ENCODE results near the gene ZNF805. TPM values are rescaled to one million over a fixed set of nuclear protein-coding genes. Genes with fewer than 3 reads are reported as not detected.
A peak's percentile ranks its signal among the peaks of the same experiment; 100 is the strongest.

ZNF805 gene
- total RNA-seq, 1 donor from 2014 or later: 7.8 TPM

DNA sequence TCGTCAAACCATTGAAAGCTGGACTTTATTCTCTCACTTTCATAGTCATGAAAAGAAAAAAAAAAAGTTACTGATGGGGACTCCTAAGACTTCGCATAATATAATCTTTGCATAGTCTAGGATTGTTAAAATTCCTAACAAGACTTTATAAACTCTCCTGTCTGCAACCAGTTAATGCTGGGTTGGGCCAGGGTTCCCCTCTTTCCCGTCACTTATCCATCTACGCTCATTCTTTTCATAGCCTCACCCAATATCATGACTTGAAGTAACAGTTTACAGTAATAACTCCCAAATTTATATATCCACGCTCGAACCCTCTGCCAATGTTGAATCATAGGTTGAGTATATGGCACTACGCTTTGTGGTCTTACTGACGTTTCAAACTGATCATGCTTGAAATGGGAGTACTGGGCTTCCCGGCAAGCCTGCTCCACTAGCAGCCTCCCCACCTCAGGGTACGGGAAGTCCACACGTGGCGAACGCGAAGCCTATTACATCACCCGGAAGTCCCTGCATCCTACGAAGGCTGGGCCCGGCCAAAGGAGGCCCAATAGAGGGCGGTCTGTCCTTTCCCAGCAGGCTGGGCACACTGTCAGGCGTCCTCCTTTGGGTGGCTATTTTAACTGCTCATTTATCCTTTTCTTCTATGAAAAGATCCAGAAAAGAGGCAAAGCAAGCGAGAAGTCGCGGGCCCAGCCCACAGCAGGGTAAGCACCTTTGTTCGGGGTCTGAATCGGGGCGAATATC, 39.2 kb downstream of the ZNF805 start:
- peak; percentile 74 for DNase-seq (ENCODE audit: low read depth)
- peak overlapping the region; percentile 99 for H3K4me3 ChIP-seq (ENCODE audit: low read depth, low read length)
- TF ChIP-seq CTCF (conservative IDR thresholded peaks at IDR 0.05; ENCODE audit: low read depth, low read length): peak; percentile 48

DNA sequence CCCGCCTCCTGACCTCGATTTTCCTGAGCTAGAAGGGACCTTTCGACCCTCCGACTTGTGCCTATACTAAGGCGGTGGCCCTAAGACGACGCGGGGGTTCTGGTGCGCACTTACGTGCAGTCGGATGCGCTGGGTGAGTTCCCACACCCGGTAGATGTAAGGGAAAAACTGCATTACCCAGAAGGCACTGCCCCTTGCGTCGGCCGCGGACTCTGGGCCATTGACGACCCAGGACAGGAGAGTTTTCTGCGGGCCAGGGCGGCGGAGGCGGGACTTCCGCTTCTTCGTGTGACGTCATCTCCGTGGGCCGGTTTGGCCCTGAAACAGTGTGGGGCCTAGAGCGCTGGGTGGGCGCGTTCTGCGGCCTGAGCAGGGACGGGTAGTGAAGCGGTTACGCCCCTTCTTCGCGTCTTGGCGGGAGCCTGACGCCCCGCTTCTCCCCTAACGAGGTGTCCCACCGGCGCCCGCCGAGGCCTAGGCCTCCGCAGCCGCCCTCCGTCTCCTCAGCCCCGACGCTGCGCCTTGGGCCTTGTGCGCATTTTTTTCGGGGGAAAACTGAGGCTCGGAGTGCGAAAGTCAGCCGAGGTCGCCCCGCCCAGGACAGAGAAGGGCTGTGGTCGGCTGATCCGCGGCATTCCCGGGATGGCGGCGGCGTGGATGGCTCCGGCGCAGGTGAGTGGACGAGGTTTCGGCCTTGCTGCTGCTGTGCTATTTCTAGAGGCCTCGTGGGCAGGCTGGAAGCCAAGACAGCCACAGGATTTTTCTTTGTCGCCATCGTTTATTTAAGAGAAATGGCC, 39.9 kb downstream of the ZNF805 start, which contains the start of gene ZNF460:
Gene ZNF460, plus strand, starts transcription at position 321 of the 797 bp plus-strand sequence. Its CDS starts 322 bp downstream, at position 643.
- no peak for TF ChIP-seq CTCF (conservative IDR thresholded peaks at IDR 0.05; ENCODE audit: low read depth, low read length)
- peak; percentile 63 for DNase-seq (ENCODE audit: low read depth)

DNA sequence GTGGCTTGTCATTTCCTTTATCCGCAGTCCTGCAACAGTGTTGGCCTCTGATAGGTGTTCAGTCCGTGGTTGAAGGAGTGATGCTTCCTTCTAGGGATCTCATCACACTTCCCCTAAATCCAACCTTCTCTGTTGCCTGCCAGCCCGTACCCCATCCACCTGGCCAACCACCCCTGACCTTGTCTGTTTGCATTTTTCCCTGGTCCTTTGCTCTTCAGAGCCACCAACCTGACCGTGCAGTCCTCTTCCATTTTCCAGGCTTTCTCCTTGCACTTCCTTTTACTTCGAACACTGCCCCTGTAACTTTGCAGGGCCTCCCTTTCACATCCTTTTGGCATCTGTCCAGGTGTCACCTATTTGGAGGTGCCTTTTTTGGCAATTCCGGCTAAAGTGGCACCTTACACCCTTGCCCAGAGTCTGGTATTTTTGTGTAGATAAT, 40.5 kb downstream of the ZNF805 start:
- DNase-seq (ENCODE audit: low read depth): no peak
- peak overlapping the region; percentile 99 for H3K4me3 ChIP-seq (ENCODE audit: low read depth, low read length)
- TF ChIP-seq CTCF (conservative IDR thresholded peaks at IDR 0.05; ENCODE audit: low read depth, low read length): no peak

More for the DNA sequence above, 39.9 kb downstream of the ZNF805 start, which contains the start of gene ZNF460:
- peak within 1 kb of the TSS; percentile 99 for H3K4me3 ChIP-seq (ENCODE audit: low read depth, low read length)

DNA sequence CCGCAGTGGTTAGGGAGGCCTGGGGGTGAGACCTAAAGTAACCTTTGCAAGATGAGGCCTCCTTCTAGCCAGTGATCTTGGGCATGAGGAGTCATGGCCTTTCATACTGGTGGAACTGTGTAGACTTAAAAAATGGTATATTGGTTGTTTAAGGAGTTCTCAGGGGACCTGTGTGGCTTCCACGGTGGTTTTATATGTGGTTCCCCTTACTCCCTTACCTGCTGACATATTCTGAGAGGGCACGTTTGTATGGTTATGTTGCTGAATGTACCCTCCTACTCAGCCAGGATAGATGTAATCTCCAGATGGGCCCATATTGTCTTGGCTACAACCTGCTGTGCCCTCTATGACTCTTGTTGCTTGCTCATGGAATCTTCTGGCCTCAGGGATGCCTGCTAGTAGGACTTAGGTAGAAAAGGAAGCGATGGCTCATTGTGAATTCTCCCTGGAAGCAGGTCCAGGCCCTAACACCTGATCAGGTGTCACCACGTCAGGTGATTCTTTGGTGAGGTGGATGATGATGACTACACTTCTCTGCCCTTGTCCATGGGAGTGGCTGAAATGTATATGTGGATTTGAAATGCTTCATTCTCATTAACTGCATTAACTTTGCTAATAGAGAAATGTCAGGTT, 41.7 kb downstream of the ZNF805 start:
- no peak for DNase-seq (ENCODE audit: low read depth)
- peak overlapping the region; percentile 99 for H3K4me3 ChIP-seq (ENCODE audit: low read depth, low read length)

GRCh38 chr19:57288373-57288772, 47.9 kb downstream of the ZNF805 start:
- no peak for DNase-seq (ENCODE audit: low read depth)
- no peak overlapping the region for H3K4me3 ChIP-seq (ENCODE audit: low read depth, low read length)
- TF ChIP-seq CTCF (conservative IDR thresholded peaks at IDR 0.05; ENCODE audit: low read depth, low read length): no peak

More for the DNA sequence above, 41.7 kb downstream of the ZNF805 start:
- TF ChIP-seq CTCF (conservative IDR thresholded peaks at IDR 0.05; ENCODE audit: low read depth, low read length): no peak

DNA sequence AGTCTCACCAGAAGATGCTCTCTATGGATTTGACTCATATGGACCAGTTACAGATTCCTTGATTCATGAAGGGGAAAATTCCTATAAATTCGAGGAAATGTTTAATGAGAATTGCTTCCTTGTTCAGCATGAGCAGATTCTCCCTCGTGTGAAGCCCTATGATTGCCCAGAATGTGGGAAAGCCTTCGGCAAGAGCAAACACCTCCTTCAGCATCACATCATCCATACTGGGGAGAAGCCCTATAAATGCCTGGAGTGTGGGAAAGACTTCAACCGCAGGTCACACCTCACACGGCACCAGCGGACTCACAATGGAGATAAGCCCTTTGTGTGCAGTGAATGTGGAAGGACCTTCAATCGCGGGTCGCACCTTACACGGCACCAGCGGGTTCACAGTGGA, 50.5 kb downstream of the ZNF805 start:
- no peak for TF ChIP-seq CTCF (conservative IDR thresholded peaks at IDR 0.05; ENCODE audit: low read depth, low read length)
- no peak for DNase-seq (ENCODE audit: low read depth)

More for the DNA sequence above, 50.5 kb downstream of the ZNF805 start:
- H3K4me3 ChIP-seq (ENCODE audit: low read depth, low read length): no peak overlapping the region
